ENCODE measurements around the gene MILR1. TPM values are rescaled to one million over a fixed set of nuclear protein-coding genes. Genes with fewer than 3 reads are reported as not detected.

MILR1 gene
- total RNA-seq, 1 experiment from 2014 or later, result 13.3 TPM

GRCh38 chr17:64401941-64402340, 47.0 kb upstream of the MILR1 start:
- BruUV-seq (replicated peaks), result no TSS peak
- intact Hi-C loops (cut with micrococcal nuclease), result no loop called here
- Histone ChIP-seq H3K9me3 (ENCODE audit: low read length) (no peaks in the 10 kb centered on the region), H3K4me3 (ENCODE audit: low read length) (no peak overlapping the region), H3K9me2 (replicated peaks; ENCODE audit: low read length) (no peaks in the 10 kb centered on the region), H3K36me3 (ENCODE audit: low read depth, low read length) (peaks cover 16% of the 10 kb centered on the region), H2AFZ (ENCODE audit: low read length) (no peak overlapping the region), H3F3A (ENCODE audit: low read length, unreplicated experiment) (no peaks in the 10 kb centered on the region), H4K20me1 (ENCODE audit: low read length) (no peaks in the 10 kb centered on the region), H3K79me2 (ENCODE audit: low read length) (peaks cover 4% of the 10 kb centered on the region; the same call in 1 of the 2 replicates), H3K4me1 (ENCODE audit: insufficient read depth, low read length) (peaks cover 27% of the 10 kb centered on the region), H3K27ac (ENCODE audit: low read length) (peak overlapping the region; percentile 7; the same call in 1 of the 2 replicates), H3K4me2 (ENCODE audit: low read length) (no peak overlapping the region), H3K27me3 (ENCODE audit: low read length) (no peaks in the 10 kb centered on the region), H3K9ac (ENCODE audit: low read length) (no peak overlapping the region)
- ATAC-seq (no peak; the same call in 1 of the 2 replicates), DNase-seq (no peak)
- TF ChIP-seq EZH2phosphoT487 (IDR thresholded peaks at IDR 0.05; ENCODE audit: borderline replicate concordance, low read length) (no peak), EZH2 (IDR thresholded peaks at IDR 0.05; ENCODE audit: low read length, unreplicated experiment) (no peak)
- TF ChIP-seq, protein P1, sequence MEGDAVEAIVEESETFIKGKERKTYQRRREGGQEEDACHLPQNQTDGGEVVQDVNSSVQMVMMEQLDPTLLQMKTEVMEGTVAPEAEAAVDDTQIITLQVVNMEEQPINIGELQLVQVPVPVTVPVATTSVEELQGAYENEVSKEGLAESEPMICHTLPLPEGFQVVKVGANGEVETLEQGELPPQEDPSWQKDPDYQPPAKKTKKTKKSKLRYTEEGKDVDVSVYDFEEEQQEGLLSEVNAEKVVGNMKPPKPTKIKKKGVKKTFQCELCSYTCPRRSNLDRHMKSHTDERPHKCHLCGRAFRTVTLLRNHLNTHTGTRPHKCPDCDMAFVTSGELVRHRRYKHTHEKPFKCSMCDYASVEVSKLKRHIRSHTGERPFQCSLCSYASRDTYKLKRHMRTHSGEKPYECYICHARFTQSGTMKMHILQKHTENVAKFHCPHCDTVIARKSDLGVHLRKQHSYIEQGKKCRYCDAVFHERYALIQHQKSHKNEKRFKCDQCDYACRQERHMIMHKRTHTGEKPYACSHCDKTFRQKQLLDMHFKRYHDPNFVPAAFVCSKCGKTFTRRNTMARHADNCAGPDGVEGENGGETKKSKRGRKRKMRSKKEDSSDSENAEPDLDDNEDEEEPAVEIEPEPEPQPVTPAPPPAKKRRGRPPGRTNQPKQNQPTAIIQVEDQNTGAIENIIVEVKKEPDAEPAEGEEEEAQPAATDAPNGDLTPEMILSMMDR (conservative IDR thresholded peaks at IDR 0.05; ENCODE audit: low read depth, low read length), result no peak
- ChIA-PET POLR2A (ENCODE audit: unreplicated experiment) (no interaction called here), CTCF (interaction anchor here (0.6 kb wide), 1 partner anchor 100 kb away, joined by 3 read pairs; no protein-coding TSS in a partner anchor)

DNA sequence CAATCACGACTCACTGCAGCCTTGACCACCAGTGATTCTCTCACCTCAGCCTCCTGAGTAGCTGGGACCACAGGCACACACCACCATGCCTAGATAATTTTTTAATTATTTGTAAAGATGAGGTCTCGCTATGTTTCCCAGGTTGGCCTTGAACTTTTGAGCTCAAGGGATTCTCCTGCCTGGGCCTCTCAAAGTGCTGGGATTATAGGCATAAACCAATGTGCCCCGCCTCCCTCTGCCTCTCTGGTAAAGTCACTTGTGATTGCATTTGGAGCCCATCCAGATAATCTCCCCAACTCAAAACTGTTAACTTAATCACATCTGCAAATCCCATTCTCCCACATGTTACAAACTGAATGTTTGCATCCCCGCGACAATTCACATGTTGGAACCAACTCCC, 46.4 kb upstream of the MILR1 start:
- ChIA-PET POLR2A (ENCODE audit: unreplicated experiment) (no interaction called here), CTCF (no interaction called here)
- no peaks in the 10 kb centered on the region for H3K9me3 ChIP-seq (ENCODE audit: low read length)
- H3K27ac ChIP-seq (ENCODE audit: low read length), result no peak overlapping the region
- intact Hi-C loops (cut with micrococcal nuclease), result no loop called here
- H3K27me3 ChIP-seq (ENCODE audit: low read length), result no peaks in the 10 kb centered on the region
- BruUV-seq (replicated peaks), result no TSS peak
- H3K4me3 ChIP-seq (ENCODE audit: low read length), result no peak overlapping the region
- no peak for TF ChIP-seq EZH2 (IDR thresholded peaks at IDR 0.05; ENCODE audit: low read length, unreplicated experiment)
- TF ChIP-seq EZH2phosphoT487 (IDR thresholded peaks at IDR 0.05; ENCODE audit: borderline replicate concordance, low read length), result no peak
- TF ChIP-seq, protein P1 (conservative IDR thresholded peaks at IDR 0.05; ENCODE audit: low read depth, low read length), result no peak
- H3K9me2 ChIP-seq (replicated peaks; ENCODE audit: low read length), result no peaks in the 10 kb centered on the region
- peaks cover 4% of the 10 kb centered on the region; the same call in 1 of the 2 replicates for H3K79me2 ChIP-seq (ENCODE audit: low read length)
- no peaks in the 10 kb centered on the region for H3F3A ChIP-seq (ENCODE audit: low read length, unreplicated experiment)
- H2AFZ ChIP-seq (ENCODE audit: low read length), result no peak overlapping the region
- H4K20me1 ChIP-seq (ENCODE audit: low read length), result no peaks in the 10 kb centered on the region
- H3K9ac ChIP-seq (ENCODE audit: low read length), result no peak overlapping the region
- H3K4me2 ChIP-seq (ENCODE audit: low read length), result no peak overlapping the region
- peaks cover 16% of the 10 kb centered on the region for H3K36me3 ChIP-seq (ENCODE audit: low read depth, low read length)
- DNase-seq, result no peak
- peaks cover 27% of the 10 kb centered on the region for H3K4me1 ChIP-seq (ENCODE audit: insufficient read depth, low read length)
- no peak for ATAC-seq

- Histone ChIP-seq H3K9me3 (ENCODE audit: low read length) (no peaks in the 10 kb centered on the region), H3K9me2 (replicated peaks; ENCODE audit: low read length) (no peaks in the 10 kb centered on the region), H3K4me2 (ENCODE audit: low read length) (no peak overlapping the region), H3K9ac (ENCODE audit: low read length) (no peak overlapping the region), H3K27me3 (ENCODE audit: low read length) (no peaks in the 10 kb centered on the region), H3K27ac (ENCODE audit: low read length) (no peak overlapping the region), H3F3A (ENCODE audit: low read length, unreplicated experiment) (no peaks in the 10 kb centered on the region), H4K20me1 (ENCODE audit: low read length) (no peaks in the 10 kb centered on the region), H2AFZ (ENCODE audit: low read length) (no peak overlapping the region), H3K79me2 (ENCODE audit: low read length) (peaks cover 3% of the 10 kb centered on the region; the same call in 1 of the 2 replicates), H3K4me3 (ENCODE audit: low read length) (no peak overlapping the region), H3K4me1 (ENCODE audit: insufficient read depth, low read length) (peaks cover 19% of the 10 kb centered on the region), H3K36me3 (ENCODE audit: low read depth, low read length) (0 out of 2 replicates have a peak, but pooled peaks cover 7% of the 10 kb centered on the region)
- no peak for TF ChIP-seq EZH2 (IDR thresholded peaks at IDR 0.05; ENCODE audit: low read length, unreplicated experiment)
- no peak for TF ChIP-seq EZH2phosphoT487 (IDR thresholded peaks at IDR 0.05; ENCODE audit: borderline replicate concordance, low read length)
- TF ChIP-seq, protein P1 (conservative IDR thresholded peaks at IDR 0.05; ENCODE audit: low read depth, low read length), result no peak
- DNase-seq (no peak), ATAC-seq (no peak)
- CTCF ChIA-PET, result no interaction called here
- intact Hi-C loops (cut with micrococcal nuclease), result no loop called here
- POLR2A ChIA-PET (ENCODE audit: unreplicated experiment), result interaction anchor here (0.7 kb wide), 1 partner anchor 8 kb away, joined by 19 read pairs; no protein-coding TSS in a partner anchor
- no TSS peak for BruUV-seq (replicated peaks)
Observed at GRCh38 chr17:64403881-64404460, 44.9 kb upstream of the MILR1 start.
